ENCODE measurements around the gene CCDC152. TPM values are rescaled to one million over a fixed set of nuclear protein-coding genes. Genes with fewer than 3 reads are reported as not detected.

Gene CCDC152
- total RNA-seq, 1 experiment from 2014 or later = 0.13 TPM

- H3K4me3 Mint-ChIP-seq = no peak overlapping the region
- Histone ChIP-seq H2AFZ (ENCODE audit: low read length) (no peak overlapping the region), H3K4me1 (ENCODE audit: insufficient read depth, low read length) (no peaks in the 10 kb centered on the region), H4K8ac (replicated peaks; ENCODE audit: insufficient read length, low read depth, low read length) (no peak overlapping the region), H2BK15ac (ENCODE audit: low read depth, low read length) (no peak overlapping the region), H4K91ac (ENCODE audit: insufficient read length, low read depth, low read length) (no peak overlapping the region), H3K4me2 (ENCODE audit: insufficient read depth, insufficient read length, low read length) (no peak overlapping the region), H3K23me2 (ENCODE audit: insufficient read length, low read depth, low read length, poor library complexity, severe bottlenecking) (no peaks in the 10 kb centered on the region), H3K4ac (ENCODE audit: low read depth, low read length) (no peak overlapping the region), H2BK120ac (ENCODE audit: low read depth, low read length, poor library complexity, severe bottlenecking) (no peak overlapping the region), H3K23ac (ENCODE audit: insufficient read length, low read depth, low read length) (no peak overlapping the region), H3T11ph (ENCODE audit: low read length) (no peak overlapping the region), H4K5ac (ENCODE audit: insufficient read length, low read depth, low read length) (no peak overlapping the region), H3K27ac (ENCODE audit: insufficient read length, low read depth, low read length) (no peak overlapping the region), H3K56ac (ENCODE audit: insufficient read length, low read depth, low read length) (no peak overlapping the region), H3K27me3 (ENCODE audit: insufficient read depth, low read length) (no peaks in the 10 kb centered on the region), H2BK5ac (ENCODE audit: insufficient read length, low read length) (no peak overlapping the region), H4K20me1 (ENCODE audit: control insufficient read depth, insufficient read depth, insufficient read length) (no peaks in the 10 kb centered on the region), H3K9me3 (ENCODE audit: control insufficient read depth, low read depth, low read length) (no peaks in the 10 kb centered on the region), H2BK20ac (ENCODE audit: low read depth, low read length, poor library complexity, severe bottlenecking) (no peak overlapping the region), H3K18ac (ENCODE audit: insufficient read length, low read depth, low read length) (no peak overlapping the region), H3K79me1 (ENCODE audit: insufficient read depth, low read depth, low read length, poor library complexity, severe bottlenecking) (no peaks in the 10 kb centered on the region), H2BK12ac (ENCODE audit: insufficient read length, low read depth, low read length) (no peak overlapping the region), H2AK5ac (ENCODE audit: insufficient read length, low read length) (no peak overlapping the region), H3K14ac (ENCODE audit: insufficient read depth, low read length) (no peak overlapping the region), H3K9ac (ENCODE audit: extremely low read depth, insufficient read length, low read length) (no peak overlapping the region), H3K79me2 (ENCODE audit: insufficient read depth, low read length) (no peaks in the 10 kb centered on the region)
- H3K4me1 Mint-ChIP-seq = peaks cover 8 to 13% of the 10 kb centered on the region in 2 experiments; a peak in 3 of 4 replicates
- no CpG with 5 or more reads among the region's 4 CpGs for WGBS (ENCODE audit: extremely low coverage, insufficient read length, low lambda C conversion rate)
- TF ChIP-seq CTCF (conservative IDR thresholded peaks at IDR 0.05) = peak; percentile 83
- peak; percentile 61 for DNase-seq
- peaks cover 0 to 5% (median 2%) of the 10 kb centered on the region in 3 experiments; a peak in 3 of 7 replicates for H3K36me3 Mint-ChIP-seq (ENCODE audit: insufficient read depth in 1 of 3, low read depth in 3 of 3)
- H3K27ac Mint-ChIP-seq = peak overlapping the region in 1 of 3 experiments; percentile 38; a peak in 2 of 7 replicates
- peaks cover 9 to 10% of the 10 kb centered on the region in 2 experiments for H3K9me3 Mint-ChIP-seq
- no peaks in the 10 kb centered on the region for H3K27me3 Mint-ChIP-seq (ENCODE audit: low read depth)
These were observed 11.2 kb upstream of the CCDC152 start for GRCh38 chr5:42745426-42745825.
